Islet precursor cell (in vitro differentiated cells): ENCODE results near the gene GRAP2.

ENCODE experiments used
- DNase-seq: peaks from one replicate; pipeline ENCODE4 v3.0.0-alpha.2; 2018

The GRAP2 gene

GRCh38 chr22:39997421-39997820, 96.5 kb downstream of the GRAP2 start:
- no peak for DNase-seq

- DNase-seq: peak; percentile 94
Observed at GRCh38 chr22:39997939-39998726, 97.2 kb downstream of the GRAP2 start.

- peak; percentile 57 for DNase-seq
Observed at GRCh38 chr22:39999144-39999757, 98.4 kb downstream of the GRAP2 start.

GRCh38 chr22:40000171-40000570, 99.3 kb downstream of the GRAP2 start:
- DNase-seq: no peak

GRCh38 chr22:40001106-40001505, 100.2 kb downstream of the GRAP2 start:
- DNase-seq: no peak

- no peak for DNase-seq
Observed at GRCh38 chr22:40001800-40002577, 101.1 kb downstream of the GRAP2 start.

- DNase-seq: no peak
Observed at GRCh38 chr22:40002935-40003715, 102.2 kb downstream of the GRAP2 start.

GRCh38 chr22:40004836-40005235, 104.0 kb downstream of the GRAP2 start:
- DNase-seq: no peak

GRCh38 chr22:40006641-40007040, 105.8 kb downstream of the GRAP2 start:
- DNase-seq: no peak

GRCh38 chr22:40007853-40008710, 107.2 kb downstream of the GRAP2 start:
- DNase-seq: no peak

- peak; percentile 77 for DNase-seq
Observed at GRCh38 chr22:40008726-40009291, 107.9 kb downstream of the GRAP2 start.

- peak; percentile 51 for DNase-seq
Observed at GRCh38 chr22:40009292-40009774, 108.4 kb downstream of the GRAP2 start.

- no peak for DNase-seq
Observed at GRCh38 chr22:40009951-40010671, 109.2 kb downstream of the GRAP2 start.

GRCh38 chr22:40010746-40011145, 109.9 kb downstream of the GRAP2 start:
- DNase-seq: no peak

GRCh38 chr22:40014667-40015248, 113.9 kb downstream of the GRAP2 start:
- DNase-seq: no peak

GRCh38 chr22:40015358-40015976, 114.6 kb downstream of the GRAP2 start:
- no peak for DNase-seq

- no peak for DNase-seq
Observed at GRCh38 chr22:40018051-40018450, 117.2 kb downstream of the GRAP2 start.

- DNase-seq: no peak
Observed at GRCh38 chr22:40019100-40019499, 118.2 kb downstream of the GRAP2 start.

- no peak for DNase-seq
Observed at GRCh38 chr22:40020956-40021355, 120.1 kb downstream of the GRAP2 start.
